CD14-positive monocyte (primary cell): ENCODE data around the gene PCCB. TPM values are rescaled to one million over a fixed set of nuclear protein-coding genes. Genes with fewer than 3 reads are reported as not detected.
"Not testable (repeated sequence)": the region's sequence is repeated elsewhere in the genome, so short reads cannot be mapped to it uniquely, and the experiment has no call there.

Source experiments
- DNase-seq, 3 donors: peaks; one replicate each; pipeline ENCODE4 v3.0.0-alpha.2; 2011 to 2022
- H2AFZ ChIP-seq: 2 replicates; pipeline ENCODE4 v1.6.0; 2012; ENCODE audit warnings: mild to moderate bottlenecking, low read depth, low read length, inconsistent platforms; ENCODE audit not compliant: insufficient read depth, poor library complexity, severe bottlenecking
- H3K27ac ChIP-seq, 2 donors: 1 replicate in 1 of 2; 2 replicates in 1 of 2; pipeline ENCODE4 v1.5.1; 2012 to 2013; ENCODE audit warnings: low read length in 2 of 2, control low read depth in 1 of 2, inconsistent platforms in 1 of 2, low read depth in 1 of 2, mild to moderate bottlenecking in 1 of 2
- H3K27me3 ChIP-seq, 2 donors: one replicate each; pipeline versions ENCODE4 v1.6.0 to v1.6.1; 2011 to 2013; ENCODE audit warnings: low read length in 2 of 2; ENCODE audit not compliant: control insufficient read depth in 2 of 2, insufficient read depth in 2 of 2
- H3K36me3 ChIP-seq, 2 donors: replicated peaks in 1 of 2; 1 replicate in 1 of 2; 2 replicates in 1 of 2; pipeline versions ENCODE4 v1.5.1 to v1.6.1; 2012 to 2013; ENCODE audit warnings: low read length in 2 of 2, control low read depth in 1 of 2, inconsistent platforms in 1 of 2, mild to moderate bottlenecking in 1 of 2; ENCODE audit not compliant: insufficient read depth in 2 of 2, control insufficient read depth in 1 of 2
- H3K4me1 ChIP-seq, 2 donors: 1 replicate in 1 of 2; 2 replicates in 1 of 2; pipeline versions ENCODE4 v1.5.1 to v1.6.1; 2012 to 2013; ENCODE audit warnings: low read length in 2 of 2, control low read depth in 1 of 2, inconsistent platforms in 1 of 2, mild to moderate bottlenecking in 1 of 2, moderate library complexity in 1 of 2; ENCODE audit not compliant: insufficient read depth in 2 of 2, control insufficient read depth in 1 of 2
- H3K4me2 ChIP-seq: replicated peaks from 2 replicates; pipeline ENCODE3; 2012; ENCODE audit warnings: low read length, moderate library complexity, mild to moderate bottlenecking; ENCODE audit not compliant: poor library complexity, severe bottlenecking; ENCODE audit errors: extremely low read depth
- H3K4me3 ChIP-seq, 3 experiments: fragments of 200-600 bp in 1 of 3; sonication (generic) in 1 of 3; replicated peaks in 1 of 3; 1 replicate in 2 of 3; 2 replicates in 1 of 3; pipeline ENCODE4 v1.5.1; 2011 to 2013; ENCODE audit warnings: low read length in 3 of 3, mild to moderate bottlenecking in 3 of 3, control low read depth in 2 of 3, low read depth in 2 of 3, inconsistent platforms in 1 of 3, moderate library complexity in 1 of 3
- H3K79me2 ChIP-seq: 2 replicates; pipeline ENCODE4 v1.6.0; 2012; ENCODE audit warnings: mild to moderate bottlenecking, control low read depth, inconsistent platforms, low read length, moderate library complexity; ENCODE audit not compliant: insufficient read depth
- H3K9ac ChIP-seq: 2 replicates; pipeline ENCODE4 v1.6.0; 2017; ENCODE audit warnings: low read length, mild to moderate bottlenecking; ENCODE audit not compliant: insufficient read depth, poor library complexity, severe bottlenecking
- H3K9me3 ChIP-seq, 2 donors: replicated peaks in 1 of 2; 1 replicate in 1 of 2; 2 replicates in 1 of 2; pipeline versions ENCODE4 v1.5.1 to v1.6.1; 2012 to 2013; ENCODE audit warnings: low read length in 2 of 2, control low read depth in 1 of 2; ENCODE audit not compliant: control insufficient read depth in 1 of 2, insufficient read depth in 1 of 2
- H4K20me1 ChIP-seq: 2 replicates; pipeline ENCODE4 v1.6.0; 2012; ENCODE audit warnings: mild to moderate bottlenecking, low read length, control low read depth, moderate library complexity; ENCODE audit not compliant: insufficient read depth
- H3K27ac Mint-ChIP-seq, 7 donors: one replicate each; pipeline ENCODE4 v1.8.0; 2020; ENCODE audit warnings: mild to moderate bottlenecking in 7 of 7, mixed read lengths in 7 of 7, moderate library complexity in 6 of 7, inconsistent platforms in 2 of 7
- H3K27me3 Mint-ChIP-seq, 3 donors: one replicate each; pipeline ENCODE4 v1.8.0; 2021 to 2022; ENCODE audit warnings: low read depth in 3 of 3, mild to moderate bottlenecking in 3 of 3, mixed read lengths in 3 of 3, moderate library complexity in 3 of 3, inconsistent platforms in 1 of 3
- H3K36me3 Mint-ChIP-seq, 2 donors: one replicate each; pipeline ENCODE4 v1.8.0; 2020; ENCODE audit warnings: mixed read lengths in 2 of 2, inconsistent platforms in 1 of 2, mild to moderate bottlenecking in 1 of 2
- H3K4me1 Mint-ChIP-seq: one replicate; pipeline ENCODE4 v1.8.0; 2020; ENCODE audit warnings: mild to moderate bottlenecking, mixed read lengths
- H3K4me3 Mint-ChIP-seq, 2 donors: one replicate each; pipeline ENCODE4 v1.8.0; 2020; ENCODE audit warnings: mild to moderate bottlenecking in 2 of 2, mixed read lengths in 2 of 2, moderate library complexity in 1 of 2
- H3K9me3 Mint-ChIP-seq, 7 donors: one replicate each; pipeline ENCODE4 v1.8.0; 2020 to 2022; ENCODE audit warnings: mixed read lengths in 7 of 7, mild to moderate bottlenecking in 6 of 7, moderate library complexity in 6 of 7, inconsistent platforms in 2 of 7
- WGBS: methylation state at CpG from one replicate; pipeline ENCODE4 v1.1.5; 2013; ENCODE audit warnings: missing lambda C conversion rate; ENCODE audit not compliant: insufficient coverage; 5-methylcytosine and 5-hydroxymethylcytosine counted together
- intact Hi-C, 2 donors: fragments of 100-400 bp; cut with micrococcal nuclease; formaldehyde crosslinking; loops; one replicate each; pipeline versions ENCODE4 v1.15.0 to v1.15.1; 2023
- polyA plus RNA-seq, 3 donors: library from polyadenylated mRNA; depleted of rRNA in 1 of 3; unstranded in 2 of 3; stranded (reverse) in 1 of 3; fragments of 300-500 nt in 2 of 3; fragments of >200 nt in 1 of 3; fragmentation: Illumina TruSeq in 2 of 3; gene quantifications; 1 replicate in 2 of 3; 2 replicates in 1 of 3; pipeline ENCODE4 v1.2.3, GENCODE V29; 2012 to 2021
- TF ChIP-seq, protein P1 (sequence below): fragments of 200-600 bp; IDR thresholded peaks from one replicate; pipeline ENCODE4 v1.8.0; 2022; ENCODE audit warnings: antibody characterized with exemption, mild to moderate bottlenecking

Gene PCCB
- polyA plus RNA-seq, 3 donors = 13.1 to 41.7 (median 31.6) TPM

DNA sequence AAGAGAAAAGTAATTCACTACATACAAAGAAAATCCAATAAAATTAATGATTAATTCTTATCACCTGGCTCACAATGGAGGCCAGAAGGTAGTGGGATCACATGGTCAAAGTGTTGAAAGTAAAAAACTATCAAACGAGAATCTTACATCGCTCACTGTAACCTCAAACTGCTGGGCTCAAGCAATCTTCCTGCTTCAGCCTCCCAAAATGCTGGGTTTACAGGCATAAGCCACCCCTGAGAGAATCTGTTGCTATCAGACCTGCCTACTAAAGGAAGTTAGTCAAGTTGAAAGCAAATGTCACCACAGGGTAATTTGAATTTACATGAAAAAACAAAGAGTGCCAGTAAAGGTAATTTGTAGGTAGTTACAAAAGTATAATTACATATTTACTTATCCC, 103.3 kb downstream of the PCCB start:
- Histone ChIP-seq H2AFZ (no peak overlapping the region), H3K9me3 (no peaks in the 10 kb centered on the region), H3K4me3 (no peak overlapping the region), H4K20me1 (no peaks in the 10 kb centered on the region), H3K4me2 (no peak overlapping the region), H3K27me3 (no peaks in the 10 kb centered on the region), H3K79me2 (no peaks in the 10 kb centered on the region), H3K36me3 (peaks cover 6 to 51% of the 10 kb centered on the region in 2 donors), H3K9ac (no peak overlapping the region), H3K4me1 (no peaks in the 10 kb centered on the region), H3K27ac (no peak overlapping the region)
- Mint-ChIP-seq H3K9me3 (peaks cover 0 to 5% (median 0%) of the 10 kb centered on the region in 7 donors), H3K36me3 (peaks cover 25 to 37% of the 10 kb centered on the region in 2 donors), H3K27me3 (no peaks in the 10 kb centered on the region), H3K27ac (no peak overlapping the region), H3K4me3 (no peak overlapping the region), H3K4me1 (no peaks in the 10 kb centered on the region)
- no peak for DNase-seq
- intact Hi-C loops = no loop called here
- TF ChIP-seq, protein P1, sequence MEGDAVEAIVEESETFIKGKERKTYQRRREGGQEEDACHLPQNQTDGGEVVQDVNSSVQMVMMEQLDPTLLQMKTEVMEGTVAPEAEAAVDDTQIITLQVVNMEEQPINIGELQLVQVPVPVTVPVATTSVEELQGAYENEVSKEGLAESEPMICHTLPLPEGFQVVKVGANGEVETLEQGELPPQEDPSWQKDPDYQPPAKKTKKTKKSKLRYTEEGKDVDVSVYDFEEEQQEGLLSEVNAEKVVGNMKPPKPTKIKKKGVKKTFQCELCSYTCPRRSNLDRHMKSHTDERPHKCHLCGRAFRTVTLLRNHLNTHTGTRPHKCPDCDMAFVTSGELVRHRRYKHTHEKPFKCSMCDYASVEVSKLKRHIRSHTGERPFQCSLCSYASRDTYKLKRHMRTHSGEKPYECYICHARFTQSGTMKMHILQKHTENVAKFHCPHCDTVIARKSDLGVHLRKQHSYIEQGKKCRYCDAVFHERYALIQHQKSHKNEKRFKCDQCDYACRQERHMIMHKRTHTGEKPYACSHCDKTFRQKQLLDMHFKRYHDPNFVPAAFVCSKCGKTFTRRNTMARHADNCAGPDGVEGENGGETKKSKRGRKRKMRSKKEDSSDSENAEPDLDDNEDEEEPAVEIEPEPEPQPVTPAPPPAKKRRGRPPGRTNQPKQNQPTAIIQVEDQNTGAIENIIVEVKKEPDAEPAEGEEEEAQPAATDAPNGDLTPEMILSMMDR = no peak
- no CpG with 5 or more reads among the region's 2 CpGs for WGBS

DNA sequence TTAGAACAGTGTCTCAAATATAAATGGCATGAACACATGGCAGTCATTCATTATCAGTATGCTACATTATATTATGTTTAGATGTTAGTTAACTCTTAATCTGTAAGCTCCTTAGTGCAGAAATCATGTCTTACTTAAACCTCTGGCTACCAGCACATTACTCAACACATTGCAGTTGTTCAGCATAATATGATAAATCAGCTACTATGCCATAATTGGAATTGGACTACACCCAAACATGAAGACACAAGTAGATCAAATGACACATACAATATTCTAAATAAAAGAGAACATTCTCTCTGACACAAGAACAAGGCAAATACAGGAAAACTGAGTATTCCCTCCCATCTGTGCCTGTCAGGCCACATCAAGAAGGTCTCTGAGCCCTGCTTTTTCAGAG, 116.1 kb downstream of the PCCB start:
- Histone ChIP-seq H3K4me1 (no peaks in the 10 kb centered on the region), H3K9me3 (no peaks in the 10 kb centered on the region), H3K4me2 (no peak overlapping the region), H3K36me3 (peaks cover 19 to 48% of the 10 kb centered on the region in 2 donors), H3K4me3 (no peak overlapping the region), H3K27me3 (no peaks in the 10 kb centered on the region), H2AFZ (no peak overlapping the region), H3K9ac (no peak overlapping the region), H3K79me2 (no peaks in the 10 kb centered on the region), H3K27ac (no peak overlapping the region), H4K20me1 (no peaks in the 10 kb centered on the region)
- Mint-ChIP-seq H3K27me3 (no peaks in the 10 kb centered on the region), H3K4me1 (no peaks in the 10 kb centered on the region), H3K9me3 (no peaks in the 10 kb centered on the region), H3K27ac (peak overlapping the region in 1 of 7 donors; percentile 2), H3K4me3 (no peak overlapping the region), H3K36me3 (peaks cover 32 to 36% of the 10 kb centered on the region in 2 donors)
- intact Hi-C loops = no loop called here
- DNase-seq = no peak
- TF ChIP-seq, protein P1 = no peak

DNA sequence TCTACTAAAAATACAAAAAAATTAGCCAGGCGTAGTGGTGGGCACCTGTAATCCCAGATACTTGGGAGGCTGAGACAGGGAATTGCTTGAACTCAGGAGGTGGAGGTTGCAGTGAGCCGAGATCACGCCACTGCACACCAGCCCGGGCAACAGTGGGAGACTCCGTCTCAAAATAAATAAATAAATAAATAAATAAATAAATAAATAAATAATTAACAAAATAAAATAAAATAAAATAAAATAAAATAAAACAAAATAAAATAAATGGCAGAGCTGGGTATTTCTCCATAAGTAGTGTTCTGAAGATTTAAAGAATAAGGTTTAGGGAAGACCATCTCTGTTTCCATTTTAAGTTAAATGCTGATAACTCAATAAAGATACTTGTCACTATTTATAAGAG, 125.7 kb downstream of the PCCB start:
- H3K27ac ChIP-seq, H3K9ac ChIP-seq, H3K4me3 ChIP-seq, H3K27me3 ChIP-seq, H3K27ac Mint-ChIP-seq, H3K4me3 Mint-ChIP-seq, intact Hi-C loops, H3K4me2 ChIP-seq, H3K9me3 ChIP-seq, H3K4me1 ChIP-seq, H2AFZ ChIP-seq, DNase-seq, H4K20me1 ChIP-seq, H3K27me3 Mint-ChIP-seq, H3K4me1 Mint-ChIP-seq, H3K79me2 ChIP-seq: not testable (repeated sequence)
- H3K9me3 Mint-ChIP-seq = peaks cover 0 to 11% (median 5%) of the 10 kb centered on the region in 7 donors
- WGBS = no CpG with 5 or more reads among the region's 5 CpGs
- H3K36me3 Mint-ChIP-seq = peaks cover 20 to 43% of the 10 kb centered on the region in 2 donors
- peaks cover 4 to 14% of the 10 kb centered on the region in 2 donors for H3K36me3 ChIP-seq
